ENCODE results near the gene LRRC8D.
"Not testable (repeated sequence)": the region's sequence is repeated elsewhere in the genome, so short reads cannot be mapped to it uniquely, and the experiment has no call there.

Gene LRRC8D

GRCh38 chr1:89965193-89965768 lies 144.4 kb downstream of the LRRC8D start:
- no peak for DNase-seq

- DNase-seq: no peak
Observed at GRCh38 chr1:89966656-89967055, 145.8 kb downstream of the LRRC8D start.

GRCh38 chr1:89971600-89971999 lies 150.8 kb downstream of the LRRC8D start:
- no peak for DNase-seq

GRCh38 chr1:89972024-89972423 lies 151.2 kb downstream of the LRRC8D start:
- DNase-seq: no peak

- no peak for DNase-seq
Observed at GRCh38 chr1:89973471-89974127, 152.8 kb downstream of the LRRC8D start.

- no peak for DNase-seq
Observed at GRCh38 chr1:89974256-89974655, 153.4 kb downstream of the LRRC8D start.

- no peak for DNase-seq
Observed at GRCh38 chr1:89974696-89975470, 154.1 kb downstream of the LRRC8D start.

GRCh38 chr1:89975540-89976125 lies 154.8 kb downstream of the LRRC8D start:
- DNase-seq: no peak

GRCh38 chr1:89978755-89979154 lies 157.9 kb downstream of the LRRC8D start:
- no peak for DNase-seq

- no peak for DNase-seq
Observed at GRCh38 chr1:89980605-89981004, 159.8 kb downstream of the LRRC8D start.

GRCh38 chr1:89982846-89983245 lies 162.0 kb downstream of the LRRC8D start:
- DNase-seq: not testable (repeated sequence)

- not testable (repeated sequence) for DNase-seq
Observed at GRCh38 chr1:89984564-89985116, 163.8 kb downstream of the LRRC8D start.

GRCh38 chr1:89986020-89986419 lies 165.2 kb downstream of the LRRC8D start:
- no peak for DNase-seq

Data from T-helper 9 cell (primary cell).